ENCODE results near the gene SRP68. TPM values are rescaled to one million over a fixed set of nuclear protein-coding genes. Genes with fewer than 3 reads are reported as not detected.

The SRP68 gene
- total RNA-seq, 2 donors from 2014 or later, result 73.9 to 78.0 TPM

GRCh38 chr17:76077584-76078110, 5.3 kb upstream of the SRP68 start:
- WGBS, 2 experiments (ENCODE audit: insufficient coverage in 1 of 2, insufficient read length in 1 of 2), result 51 to 68% methylated on average over 9 to 10 of the region's 12 CpGs
- Histone ChIP-seq H3K4me1 (ENCODE audit: control insufficient read depth, insufficient read depth, low read length) (peaks cover 15% of the 10 kb centered on the region), H3K9me3 (ENCODE audit: control insufficient read depth, low read length) (no peaks in the 10 kb centered on the region), H3K9ac (ENCODE audit: extremely low read depth, low read length, poor library complexity, severe bottlenecking) (no peak overlapping the region), H3K4me3 (ENCODE audit: low read length) (no peak overlapping the region), H3K27ac (ENCODE audit: low read depth, low read length) (no peak overlapping the region), H3K27me3 (ENCODE audit: control insufficient read depth, insufficient read depth, low read length, poor library complexity, severe bottlenecking) (peaks cover 68% of the 10 kb centered on the region), H3K36me3 (ENCODE audit: control insufficient read depth, insufficient read depth, low read length) (peaks cover 7% of the 10 kb centered on the region)
- H3K36me3 Mint-ChIP-seq (ENCODE audit: low read depth), result no peaks in the 10 kb centered on the region
- peaks cover 24% of the 10 kb centered on the region for H3K4me1 Mint-ChIP-seq
- no peak overlapping the region for H3K27ac Mint-ChIP-seq
- H3K27me3 Mint-ChIP-seq (ENCODE audit: insufficient read depth), result peaks cover 69% of the 10 kb centered on the region
- no peak overlapping the region for H3K4me3 Mint-ChIP-seq
- TF ChIP-seq CTCF (conservative IDR thresholded peaks at IDR 0.05), result no peak
- H3K9me3 Mint-ChIP-seq, result no peaks in the 10 kb centered on the region
- peak; percentile 70 for DNase-seq

GRCh38 chr17:76076765-76077583, 4.7 kb upstream of the SRP68 start:
- Mint-ChIP-seq H3K27ac (no peak overlapping the region), H3K9me3 (no peaks in the 10 kb centered on the region), H3K4me1 (peaks cover 26% of the 10 kb centered on the region), H3K27me3 (ENCODE audit: insufficient read depth) (peaks cover 71% of the 10 kb centered on the region), H3K36me3 (ENCODE audit: low read depth) (no peaks in the 10 kb centered on the region), H3K4me3 (peak overlapping the region; percentile 46)
- H3K36me3 ChIP-seq (ENCODE audit: control insufficient read depth, insufficient read depth, low read length), result peaks cover under 1% of the 10 kb centered on the region
- no peaks in the 10 kb centered on the region for H3K9me3 ChIP-seq (ENCODE audit: control insufficient read depth, low read length)
- peaks cover 15% of the 10 kb centered on the region for H3K4me1 ChIP-seq (ENCODE audit: control insufficient read depth, insufficient read depth, low read length)
- DNase-seq, result peak; percentile 85
- TF ChIP-seq CTCF (conservative IDR thresholded peaks at IDR 0.05), result no peak
- peaks cover 68% of the 10 kb centered on the region for H3K27me3 ChIP-seq (ENCODE audit: control insufficient read depth, insufficient read depth, low read length, poor library complexity, severe bottlenecking)
- H3K4me3 ChIP-seq (ENCODE audit: low read length), result peak overlapping the region; percentile 35
- no peak overlapping the region for H3K9ac ChIP-seq (ENCODE audit: extremely low read depth, low read length, poor library complexity, severe bottlenecking)
- 10 to 14% methylated on average over 17 to 82 of the region's 82 CpGs for WGBS, 2 experiments (ENCODE audit: insufficient coverage in 1 of 2, insufficient read length in 1 of 2)
- H3K27ac ChIP-seq (ENCODE audit: low read depth, low read length), result no peak overlapping the region

GRCh38 chr17:76076146-76076764, 3.9 kb upstream of the SRP68 start:
- H3K4me1 Mint-ChIP-seq, result peaks cover 28% of the 10 kb centered on the region
- H3K27me3 ChIP-seq (ENCODE audit: control insufficient read depth, insufficient read depth, low read length, poor library complexity, severe bottlenecking), result peaks cover 68% of the 10 kb centered on the region
- 6 to 7% methylated on average over 29 to 41 of the region's 41 CpGs for WGBS, 2 experiments (ENCODE audit: insufficient coverage in 1 of 2, insufficient read length in 1 of 2)
- H3K27ac ChIP-seq (ENCODE audit: low read depth, low read length), result no peak overlapping the region
- H3K9me3 ChIP-seq (ENCODE audit: control insufficient read depth, low read length), result no peaks in the 10 kb centered on the region
- DNase-seq, result peak; percentile 79
- no peaks in the 10 kb centered on the region for H3K36me3 Mint-ChIP-seq (ENCODE audit: low read depth)
- H3K36me3 ChIP-seq (ENCODE audit: control insufficient read depth, insufficient read depth, low read length), result no peaks in the 10 kb centered on the region
- peaks cover 15% of the 10 kb centered on the region for H3K4me1 ChIP-seq (ENCODE audit: control insufficient read depth, insufficient read depth, low read length)
- no peak for TF ChIP-seq CTCF (conservative IDR thresholded peaks at IDR 0.05)
- H3K4me3 ChIP-seq (ENCODE audit: low read length), result peak overlapping the region; percentile 35
- peaks cover 71% of the 10 kb centered on the region for H3K27me3 Mint-ChIP-seq (ENCODE audit: insufficient read depth)
- peak overlapping the region; percentile 46 for H3K4me3 Mint-ChIP-seq
- H3K9me3 Mint-ChIP-seq, result no peaks in the 10 kb centered on the region
- H3K27ac Mint-ChIP-seq, result no peak overlapping the region
- no peak overlapping the region for H3K9ac ChIP-seq (ENCODE audit: extremely low read depth, low read length, poor library complexity, severe bottlenecking)

All from endodermal cell (in vitro differentiated cells).